ENCODE data around the gene PRR5.
A peak's percentile ranks its signal among the peaks of the same experiment; 100 is the strongest.
"Not testable (repeated sequence)": the region's sequence is repeated elsewhere in the genome, so short reads cannot be mapped to it uniquely, and the experiment has no call there.

The PRR5 gene

GRCh38 chr22:44735518-44736428, 33.8 kb downstream of the PRR5 start:
- peak; percentile 57 to 82 for DNase-seq (ENCODE audit: low read depth in 2 of 2)

GRCh38 chr22:44736581-44737405, 34.8 kb downstream of the PRR5 start:
- DNase-seq (ENCODE audit: low read depth in 2 of 2) = no peak

- DNase-seq (ENCODE audit: low read depth in 2 of 2) = no peak
Observed at GRCh38 chr22:44737406-44738346, 35.7 kb downstream of the PRR5 start.

- DNase-seq (ENCODE audit: low read depth in 2 of 2) = no peak
Observed at GRCh38 chr22:44738347-44738715, 36.3 kb downstream of the PRR5 start.

GRCh38 chr22:44739024-44739423, 37.0 kb downstream of the PRR5 start:
- DNase-seq (ENCODE audit: low read depth in 2 of 2) = no peak

GRCh38 chr22:44739666-44740065, 37.7 kb downstream of the PRR5 start:
- DNase-seq (ENCODE audit: low read depth in 2 of 2) = not testable (repeated sequence)

GRCh38 chr22:44740307-44740706, 38.3 kb downstream of the PRR5 start:
- DNase-seq (ENCODE audit: low read depth in 2 of 2) = no peak

GRCh38 chr22:44741929-44742328, 39.9 kb downstream of the PRR5 start:
- DNase-seq (ENCODE audit: low read depth in 2 of 2) = no peak

- no peak for DNase-seq (ENCODE audit: low read depth in 2 of 2)
Observed at GRCh38 chr22:44743247-44743646, 41.2 kb downstream of the PRR5 start.

- no peak for DNase-seq (ENCODE audit: low read depth in 2 of 2)
Observed at GRCh38 chr22:44743804-44744211, 41.8 kb downstream of the PRR5 start.

- DNase-seq (ENCODE audit: low read depth in 2 of 2) = no peak
Observed at GRCh38 chr22:44745853-44746789, 44.1 kb downstream of the PRR5 start.

GRCh38 chr22:44747784-44748127, 45.8 kb downstream of the PRR5 start:
- not testable (repeated sequence) for DNase-seq (ENCODE audit: low read depth in 2 of 2)

- no peak for DNase-seq (ENCODE audit: low read depth in 2 of 2)
Observed at GRCh38 chr22:44748524-44748923, 46.5 kb downstream of the PRR5 start.

GRCh38 chr22:44750481-44750880, 48.5 kb downstream of the PRR5 start:
- no peak for DNase-seq (ENCODE audit: low read depth in 2 of 2)

GRCh38 chr22:44752285-44753188, 50.5 kb downstream of the PRR5 start, which contains the start of gene ARHGAP8:
TSS of gene ARHGAP8 (plus strand) at chr22:44752575. CDS start at chr22:44786528, 33,953 bp downstream.
- DNase-seq (ENCODE audit: low read depth in 2 of 2) = no peak

- DNase-seq (ENCODE audit: low read depth in 2 of 2) = no peak
Observed at GRCh38 chr22:44753189-44754042, 51.4 kb downstream of the PRR5 start.

- no peak for DNase-seq (ENCODE audit: low read depth in 2 of 2)
Observed at GRCh38 chr22:44754998-44755397, 53.0 kb downstream of the PRR5 start.

GRCh38 chr22:44755417-44755816, 53.4 kb downstream of the PRR5 start:
- DNase-seq (ENCODE audit: low read depth in 2 of 2) = no peak

Data from stimulated activated CD4-positive, alpha-beta T cell treated with anti-CD3 and anti-CD28 coated beads, Interleukin-12 subunit alpha, Interleukin-12 subunit beta, amount 100 ng/mL, for 24 hours (primary cell).